Fibroblast of villous mesenchyme (primary cell): ENCODE results near the gene ERBB4. TPM values are rescaled to one million over a fixed set of nuclear protein-coding genes. Genes with fewer than 3 reads are reported as not detected.

Experiments
- DNase-seq: peaks from one replicate; pipeline ENCODE4 v3.0.0-alpha.2; 2010; ENCODE audit warnings: low read depth
- H3K4me3 ChIP-seq: 2 replicates; pipeline ENCODE4 v1.5.1; 2011; ENCODE audit warnings: low read depth, mild to moderate bottlenecking, low read length
- CTCF ChIP-seq: IDR thresholded peaks from 2 replicates; pipeline ENCODE4 v1.5.1; 2012; ENCODE audit warnings: low read depth, mild to moderate bottlenecking, low read length; ENCODE audit not compliant: insufficient read depth
- total RNA-seq: library from RNA; depleted of rRNA; stranded (reverse); fragments of >200 nt; gene quantifications from 2 replicates; pipeline ENCODE4 v1.2.3, GENCODE V29; 2012

Gene ERBB4
- total RNA-seq, 1 donor, result under 0.01 TPM

DNA sequence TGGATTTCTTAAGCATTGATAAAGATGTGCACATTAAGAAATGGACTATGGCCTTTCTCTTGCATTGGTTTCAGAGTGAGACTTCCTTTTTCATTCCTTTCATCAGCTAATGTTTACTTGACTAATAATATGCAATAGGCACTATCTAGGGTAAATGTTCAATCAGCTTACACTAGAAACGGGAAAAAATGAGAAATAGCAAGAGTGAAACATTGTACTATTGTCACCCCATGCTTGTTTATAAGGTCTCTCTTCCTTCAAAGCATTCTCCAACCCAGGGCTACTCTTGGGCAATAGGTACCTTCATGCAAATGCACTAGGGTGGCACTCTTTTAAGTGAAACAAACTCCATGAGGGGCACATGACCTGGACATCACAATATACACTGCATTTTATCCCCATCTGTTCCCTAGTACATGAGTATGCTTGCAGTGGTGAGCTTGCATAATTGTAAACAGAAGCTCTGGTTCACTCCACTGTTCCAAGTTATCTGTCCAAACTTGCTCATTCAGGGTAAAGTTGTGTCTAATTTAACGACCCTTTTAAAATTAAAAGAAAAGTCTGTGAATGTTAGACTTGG, 402.3 kb downstream of the ERBB4 start:
- H3K4me3 ChIP-seq, result no peak overlapping the region
- no peak for DNase-seq
- no peak for TF ChIP-seq CTCF

DNA sequence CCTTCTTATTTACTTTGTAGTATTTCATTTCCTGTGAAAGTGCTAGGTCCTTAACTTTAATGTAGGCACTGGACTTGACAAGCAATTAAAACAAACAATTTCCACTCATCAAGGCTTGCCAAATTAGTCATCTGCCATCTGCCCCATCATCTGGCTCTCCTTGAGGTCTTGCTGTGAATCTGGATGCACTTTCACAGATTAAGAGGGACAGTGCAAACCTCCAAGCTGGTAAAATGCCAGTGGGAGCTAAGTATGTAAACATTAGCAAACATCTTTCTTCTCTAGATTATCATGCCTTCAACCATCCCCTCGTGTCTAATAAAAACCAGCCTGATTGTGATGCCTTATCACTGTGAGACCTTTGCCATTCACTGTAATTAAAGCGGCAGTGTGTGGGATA, 402.9 kb downstream of the ERBB4 start:
- no peak overlapping the region for H3K4me3 ChIP-seq
- no peak for TF ChIP-seq CTCF
- no peak for DNase-seq

DNA sequence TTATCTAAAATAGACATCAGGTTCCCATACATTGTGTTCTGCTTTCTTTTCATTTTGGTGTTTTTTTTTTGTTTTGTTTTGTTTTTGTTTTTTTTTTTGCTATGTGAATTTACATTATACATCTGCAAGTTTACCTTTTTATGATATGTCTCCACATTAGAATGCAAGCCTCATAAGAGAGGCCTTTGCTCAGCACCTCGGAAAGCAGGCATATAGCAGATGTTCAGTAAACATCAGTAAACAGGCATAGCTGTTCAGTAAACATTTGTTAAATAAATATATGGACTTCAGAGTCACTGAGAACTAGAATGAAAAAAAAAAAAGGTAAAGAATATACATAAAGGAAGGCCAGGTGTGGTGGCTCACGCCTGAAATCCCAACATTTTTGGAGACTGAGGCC, 405.3 kb downstream of the ERBB4 start:
- DNase-seq, result no peak
- no peak overlapping the region for H3K4me3 ChIP-seq
- TF ChIP-seq CTCF, result no peak

DNA sequence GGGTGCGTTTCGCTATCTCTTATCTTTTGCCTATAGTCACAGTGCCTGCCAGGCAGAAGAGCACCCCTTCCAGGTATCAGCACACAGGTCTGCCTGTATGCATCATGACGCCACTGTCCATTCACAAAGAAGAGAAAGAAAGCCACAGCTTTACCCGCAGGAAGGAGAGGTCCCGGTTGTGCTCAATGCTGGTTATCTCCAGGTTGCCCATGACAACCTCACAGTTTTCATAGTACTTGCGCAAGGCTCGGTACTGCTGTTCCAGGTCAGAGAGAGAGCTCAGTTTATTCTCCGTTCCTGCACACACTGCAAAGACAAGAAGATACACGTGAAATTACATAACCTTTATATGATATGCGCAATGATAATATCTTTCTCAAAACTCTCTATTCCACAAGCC, 414.0 kb downstream of the ERBB4 start:
- TF ChIP-seq CTCF, result no peak
- no peak for DNase-seq
- H3K4me3 ChIP-seq, result no peak overlapping the region

DNA sequence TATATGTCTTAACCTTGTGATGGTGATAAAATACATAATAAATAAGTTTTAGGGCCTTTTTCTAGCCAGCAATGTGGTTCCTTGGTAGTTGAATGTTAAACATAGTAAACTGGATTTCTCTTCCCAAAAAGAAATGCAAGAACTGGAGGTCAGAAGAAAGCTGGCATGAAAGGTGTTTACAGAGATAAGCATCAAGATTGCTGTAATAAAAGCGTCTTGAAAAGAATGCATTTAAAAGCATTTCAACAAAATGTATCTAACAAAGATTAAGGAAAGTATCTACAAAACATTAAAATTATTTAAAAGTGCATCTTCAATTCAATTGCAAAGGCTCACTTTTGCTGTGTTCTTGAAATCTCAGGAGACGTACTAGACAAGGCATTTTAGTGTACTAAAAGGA, 419.0 kb downstream of the ERBB4 start:
- DNase-seq, result no peak
- TF ChIP-seq CTCF, result no peak
- H3K4me3 ChIP-seq, result no peak overlapping the region

- no peak for TF ChIP-seq CTCF
- no peak overlapping the region for H3K4me3 ChIP-seq
- no peak for DNase-seq
These were observed 420.7 kb downstream of the ERBB4 start for GRCh38 chr2:212117926-212118325.

GRCh38 chr2:212114489-212114888, 424.1 kb downstream of the ERBB4 start:
- no peak overlapping the region for H3K4me3 ChIP-seq
- no peak for TF ChIP-seq CTCF
- DNase-seq, result no peak
